HG02588 (cell line): ENCODE measurements around the gene IMMP2L.

ENCODE experiments used
- ATAC-seq: cut with Tn5 transposase; IDR thresholded peaks from one replicate; pipeline ENCODE4 v1.9.1; 2021; ENCODE audit warnings: mild to moderate bottlenecking, moderate library complexity; ENCODE audit not compliant: unreplicated experiment

Gene IMMP2L

GRCh38 chr7:110786328-110786965 lies 775.8 kb downstream of the IMMP2L start:
- ATAC-seq: no peak

DNA sequence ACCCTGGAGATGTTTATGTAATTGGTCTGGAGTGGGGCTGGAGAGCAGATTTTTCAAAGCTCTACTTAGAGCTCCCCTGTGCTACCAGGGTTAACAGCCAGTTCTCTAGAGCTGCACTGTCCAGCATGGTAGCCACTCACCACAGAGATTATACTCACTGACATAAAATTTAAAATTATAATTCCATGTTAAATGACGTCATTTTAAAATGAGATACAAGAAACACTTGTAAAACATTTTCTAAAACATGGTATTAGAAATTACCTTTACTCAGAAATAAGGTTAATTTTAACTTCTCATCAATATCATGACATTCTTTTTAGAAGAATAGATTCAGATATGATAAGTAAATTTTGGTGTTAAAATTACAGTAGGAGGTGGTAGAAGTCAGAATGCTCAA lies 777.5 kb downstream of the IMMP2L start:
- no peak for ATAC-seq

GRCh38 chr7:110780712-110781111 lies 781.6 kb downstream of the IMMP2L start:
- no peak for ATAC-seq

GRCh38 chr7:110779339-110779738 lies 783.0 kb downstream of the IMMP2L start:
- no peak for ATAC-seq

GRCh38 chr7:110775046-110775445 lies 787.2 kb downstream of the IMMP2L start:
- no peak for ATAC-seq

DNA sequence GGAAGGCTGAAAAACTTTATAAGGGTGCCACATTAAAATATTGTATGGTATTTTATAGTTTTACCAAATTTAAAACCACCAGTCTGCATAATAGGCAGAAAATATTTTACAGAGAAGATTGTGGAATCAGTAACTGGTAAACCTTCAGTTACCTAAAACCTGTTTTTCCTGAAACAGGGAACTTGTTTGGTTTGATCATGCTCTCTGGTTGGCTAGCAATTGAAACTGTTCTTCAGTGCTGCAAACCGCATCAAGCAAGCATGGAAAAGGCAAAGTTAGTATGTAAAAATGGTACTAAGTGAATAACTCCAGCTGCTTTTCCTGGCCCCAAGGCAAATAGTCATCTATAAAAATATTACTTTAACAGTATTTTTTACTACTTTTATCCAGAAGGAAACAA lies 788.2 kb downstream of the IMMP2L start:
- no peak for ATAC-seq

DNA sequence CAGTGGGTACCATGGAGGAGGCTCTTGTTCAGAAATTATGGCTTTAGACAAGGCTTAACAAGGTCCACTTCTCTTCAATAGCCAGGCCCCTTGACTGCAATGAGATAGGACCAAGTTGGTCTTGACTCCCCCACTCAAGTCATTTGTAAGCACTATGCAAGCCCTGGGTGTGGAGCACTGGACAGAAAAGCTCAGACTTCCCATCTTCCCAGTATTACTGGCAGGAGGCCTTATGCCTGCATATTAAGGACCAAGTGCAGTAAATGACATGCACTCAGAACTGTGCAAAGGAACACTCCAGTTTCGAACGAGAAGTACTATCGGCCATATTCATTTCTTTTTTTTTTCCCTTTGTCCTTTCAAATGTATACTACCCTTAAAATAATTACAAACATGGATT lies 789.7 kb downstream of the IMMP2L start:
- no peak for ATAC-seq

GRCh38 chr7:110771717-110772116 lies 790.6 kb downstream of the IMMP2L start:
- no peak for ATAC-seq

GRCh38 chr7:110767550-110768110 lies 794.7 kb downstream of the IMMP2L start:
- no peak for ATAC-seq

DNA sequence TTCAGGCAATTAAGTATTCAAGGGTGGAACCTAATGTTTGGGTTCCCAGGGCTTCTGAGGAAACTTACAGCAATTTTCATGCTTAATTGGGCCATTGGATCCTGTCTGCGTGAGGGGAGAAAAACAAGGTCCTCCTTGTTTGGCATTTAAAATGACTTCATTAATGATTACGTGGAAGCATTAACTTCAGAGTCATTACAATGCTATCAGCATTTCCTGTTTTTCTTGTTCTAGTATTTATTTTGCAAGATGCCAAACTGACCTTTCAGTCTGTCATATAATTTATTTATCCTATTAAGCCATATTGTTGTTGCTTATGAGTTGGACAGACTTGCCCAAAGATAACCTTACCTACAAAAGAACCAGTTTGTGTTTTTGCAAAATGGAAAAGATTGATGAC lies 795.4 kb downstream of the IMMP2L start:
- ATAC-seq: no peak

DNA sequence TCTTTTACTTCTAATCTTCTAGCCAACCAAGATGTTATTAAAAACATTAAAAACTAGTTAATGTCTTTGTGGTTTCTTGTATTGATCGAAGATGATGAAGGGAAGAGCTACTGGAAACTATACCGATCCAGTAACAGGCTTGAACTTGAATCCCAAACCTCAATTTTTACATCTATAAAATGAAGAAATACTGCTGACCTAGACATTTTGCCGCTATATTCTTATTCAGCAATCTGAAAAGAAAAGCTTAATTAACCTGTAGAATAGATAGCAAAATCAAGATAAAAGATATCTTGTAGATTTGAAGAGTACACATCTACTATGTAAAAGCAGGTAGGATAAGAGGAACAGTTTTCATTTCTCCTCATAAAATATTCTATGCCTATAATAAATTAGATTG lies 797.4 kb downstream of the IMMP2L start:
- ATAC-seq: no peak

DNA sequence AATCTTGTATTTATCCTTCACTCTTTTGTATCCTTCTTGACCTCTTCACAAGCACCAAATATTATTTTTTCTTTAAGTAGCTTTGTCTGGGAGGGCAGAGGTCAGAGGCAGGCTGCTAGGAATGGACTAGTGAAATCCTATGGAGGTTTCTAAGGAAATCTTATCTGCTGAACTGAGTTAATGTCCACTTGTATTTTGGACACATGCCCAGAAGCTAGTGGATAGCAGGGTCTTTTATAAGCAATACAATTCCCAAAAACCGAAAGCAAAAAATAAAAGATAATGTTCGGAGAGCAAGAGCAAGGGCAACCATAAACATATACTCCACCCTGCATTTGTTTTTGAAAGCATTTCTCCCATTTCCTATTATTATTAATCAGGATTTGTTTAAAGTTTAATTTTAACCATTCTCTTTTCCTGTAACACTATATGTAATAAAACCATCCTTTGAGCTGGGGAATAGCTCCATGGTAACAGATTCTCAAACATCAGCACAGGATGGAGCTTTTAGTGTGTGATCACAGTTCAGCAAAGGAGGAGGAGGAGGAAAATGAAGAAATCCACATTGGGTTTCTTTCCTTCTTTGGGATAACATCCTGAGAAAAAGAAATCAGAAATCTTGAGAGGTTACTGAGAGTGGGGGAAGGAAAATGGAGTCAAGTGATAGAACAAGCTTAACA lies 799.6 kb downstream of the IMMP2L start:
- ATAC-seq: no peak

GRCh38 chr7:110760341-110760740 lies 802.0 kb downstream of the IMMP2L start:
- ATAC-seq: no peak

DNA sequence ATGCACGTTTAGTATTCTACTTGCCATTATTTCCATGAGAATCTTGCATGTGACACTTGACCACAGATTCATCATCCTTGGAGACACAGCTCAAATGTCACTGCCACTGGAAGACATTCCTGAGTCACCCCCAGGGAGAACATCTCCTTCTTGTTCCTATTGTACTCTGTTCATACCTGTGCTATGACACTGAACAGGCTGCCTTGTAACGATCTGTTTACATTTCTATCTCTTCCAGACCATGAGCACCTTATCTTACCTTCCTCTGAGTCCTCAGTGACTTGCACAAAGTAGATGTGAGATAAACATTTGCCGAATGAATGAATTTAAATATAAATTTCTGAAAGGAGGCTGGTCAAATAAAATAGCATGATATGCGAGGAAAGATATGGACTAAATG lies 803.2 kb downstream of the IMMP2L start:
- no peak for ATAC-seq

DNA sequence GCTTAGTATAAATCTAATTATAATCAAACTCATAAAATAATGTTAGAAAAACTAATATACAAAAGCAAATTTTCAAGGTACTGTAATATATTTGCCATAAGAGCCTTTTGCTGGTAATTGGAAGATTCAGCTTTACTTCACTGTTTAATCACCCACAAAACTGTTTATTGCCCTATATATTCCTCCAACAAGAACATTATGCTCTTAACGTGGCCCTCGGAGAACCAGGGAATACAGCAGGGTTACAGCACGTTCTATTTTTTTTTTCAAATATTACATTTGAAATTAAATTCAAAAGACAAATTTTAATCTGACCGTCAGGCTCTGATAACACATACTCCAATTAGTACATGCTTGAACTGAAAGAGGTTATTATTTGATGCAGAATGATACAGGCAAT lies 807.6 kb downstream of the IMMP2L start:
- ATAC-seq: no peak

GRCh38 chr7:110750931-110751605 lies 811.2 kb downstream of the IMMP2L start:
- no peak for ATAC-seq

- no peak for ATAC-seq
Observed at GRCh38 chr7:110733221-110733620, 829.1 kb downstream of the IMMP2L start.

DNA sequence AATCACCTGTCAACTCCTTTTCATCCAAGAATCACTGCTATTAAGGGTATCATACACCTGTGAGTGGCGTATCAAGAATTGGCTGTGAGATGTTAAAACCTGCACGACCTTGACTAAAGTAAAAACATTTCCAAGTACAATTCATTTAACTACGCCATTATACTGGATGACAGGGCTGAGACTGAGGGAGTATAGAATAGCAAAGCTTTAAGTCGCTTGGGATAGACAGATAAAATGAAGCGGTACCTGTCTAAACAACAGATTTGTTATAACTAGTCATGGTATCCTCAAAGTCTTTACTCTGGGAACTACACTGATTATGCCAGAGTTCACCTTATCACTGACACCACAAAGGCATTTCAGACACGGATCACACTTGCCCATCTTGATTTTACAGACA lies 837.5 kb downstream of the IMMP2L start:
- no peak for ATAC-seq

- no peak for ATAC-seq
Observed at GRCh38 chr7:110721395-110721794, 840.9 kb downstream of the IMMP2L start.

DNA sequence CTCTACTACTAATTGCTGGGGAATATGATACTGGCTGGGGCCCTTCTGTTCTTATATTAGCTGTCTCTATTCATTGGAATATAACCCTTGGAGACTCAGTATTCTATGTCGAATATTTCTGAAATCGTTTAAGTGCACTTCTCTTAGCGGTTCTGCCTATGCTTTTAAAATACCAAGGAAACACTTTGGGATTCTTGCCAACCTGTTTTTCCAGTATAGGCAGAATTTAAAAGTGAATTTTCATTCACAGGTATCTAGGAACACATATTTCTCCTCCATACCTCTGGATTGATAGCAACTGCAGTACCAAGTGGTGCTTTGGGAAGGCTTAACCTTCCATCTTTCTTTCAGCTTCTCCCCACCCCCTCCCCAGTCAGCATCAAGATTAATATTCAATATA lies 841.7 kb downstream of the IMMP2L start:
- ATAC-seq: no peak

- no peak for ATAC-seq
Observed at GRCh38 chr7:110719741-110720140, 842.6 kb downstream of the IMMP2L start.
